GM12865 (cell line): ENCODE measurements around the gene PEX5L.

Experiments used
- DNase-seq: peaks from one replicate; pipeline ENCODE4 v3.0.0; 2010; ENCODE audit warnings: low read depth
- H3K4me3 ChIP-seq: 2 replicates; pipeline ENCODE4 v1.5.1; 2011; ENCODE audit warnings: mild to moderate bottlenecking, low read depth, low read length, control low read depth
- TF ChIP-seq, protein P1 (sequence below): IDR thresholded peaks from 2 replicates; pipeline ENCODE4 v1.5.1; 2011; ENCODE audit warnings: low read length, control low read depth, low read depth, inconsistent platforms; ENCODE audit not compliant: insufficient read depth; ENCODE audit errors: missing control alignments

PEX5L gene

GRCh38 chr3:180049391-180049790 is 12.7 kb upstream of the PEX5L start:
- TF ChIP-seq, protein P1, sequence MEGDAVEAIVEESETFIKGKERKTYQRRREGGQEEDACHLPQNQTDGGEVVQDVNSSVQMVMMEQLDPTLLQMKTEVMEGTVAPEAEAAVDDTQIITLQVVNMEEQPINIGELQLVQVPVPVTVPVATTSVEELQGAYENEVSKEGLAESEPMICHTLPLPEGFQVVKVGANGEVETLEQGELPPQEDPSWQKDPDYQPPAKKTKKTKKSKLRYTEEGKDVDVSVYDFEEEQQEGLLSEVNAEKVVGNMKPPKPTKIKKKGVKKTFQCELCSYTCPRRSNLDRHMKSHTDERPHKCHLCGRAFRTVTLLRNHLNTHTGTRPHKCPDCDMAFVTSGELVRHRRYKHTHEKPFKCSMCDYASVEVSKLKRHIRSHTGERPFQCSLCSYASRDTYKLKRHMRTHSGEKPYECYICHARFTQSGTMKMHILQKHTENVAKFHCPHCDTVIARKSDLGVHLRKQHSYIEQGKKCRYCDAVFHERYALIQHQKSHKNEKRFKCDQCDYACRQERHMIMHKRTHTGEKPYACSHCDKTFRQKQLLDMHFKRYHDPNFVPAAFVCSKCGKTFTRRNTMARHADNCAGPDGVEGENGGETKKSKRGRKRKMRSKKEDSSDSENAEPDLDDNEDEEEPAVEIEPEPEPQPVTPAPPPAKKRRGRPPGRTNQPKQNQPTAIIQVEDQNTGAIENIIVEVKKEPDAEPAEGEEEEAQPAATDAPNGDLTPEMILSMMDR: no peak
- H3K4me3 ChIP-seq: no peak overlapping the region
- DNase-seq: no peak

GRCh38 chr3:180048840-180049239 is 12.1 kb upstream of the PEX5L start:
- no peak for DNase-seq
- no peak overlapping the region for H3K4me3 ChIP-seq
- TF ChIP-seq, protein P1: no peak

- H3K4me3 ChIP-seq: no peak overlapping the region
- TF ChIP-seq, protein P1: no peak
- DNase-seq: peak; percentile 29
These were observed 11.4 kb upstream of the PEX5L start for GRCh38 chr3:180048103-180048502.

DNA sequence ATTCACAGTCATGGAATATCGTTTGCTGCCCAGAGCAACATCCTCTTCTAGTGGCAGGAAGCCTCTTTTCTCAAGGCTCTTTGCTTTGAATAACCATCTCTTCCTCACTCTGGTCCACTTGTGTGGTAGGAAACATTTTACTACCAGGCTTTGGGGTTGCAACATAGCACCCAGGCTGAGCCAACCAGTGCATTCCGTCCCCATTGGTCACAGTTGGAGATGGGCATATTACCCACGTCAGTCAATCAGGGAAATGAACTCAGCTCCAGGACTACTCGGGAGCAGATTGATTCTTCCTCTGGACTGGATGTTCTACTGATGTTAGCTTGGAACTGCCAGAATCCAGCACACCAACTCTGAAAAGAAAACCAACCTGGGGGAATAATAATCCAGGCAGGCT is 4.2 kb upstream of the PEX5L start:
- H3K4me3 ChIP-seq: no peak overlapping the region
- TF ChIP-seq, protein P1: no peak

DNA sequence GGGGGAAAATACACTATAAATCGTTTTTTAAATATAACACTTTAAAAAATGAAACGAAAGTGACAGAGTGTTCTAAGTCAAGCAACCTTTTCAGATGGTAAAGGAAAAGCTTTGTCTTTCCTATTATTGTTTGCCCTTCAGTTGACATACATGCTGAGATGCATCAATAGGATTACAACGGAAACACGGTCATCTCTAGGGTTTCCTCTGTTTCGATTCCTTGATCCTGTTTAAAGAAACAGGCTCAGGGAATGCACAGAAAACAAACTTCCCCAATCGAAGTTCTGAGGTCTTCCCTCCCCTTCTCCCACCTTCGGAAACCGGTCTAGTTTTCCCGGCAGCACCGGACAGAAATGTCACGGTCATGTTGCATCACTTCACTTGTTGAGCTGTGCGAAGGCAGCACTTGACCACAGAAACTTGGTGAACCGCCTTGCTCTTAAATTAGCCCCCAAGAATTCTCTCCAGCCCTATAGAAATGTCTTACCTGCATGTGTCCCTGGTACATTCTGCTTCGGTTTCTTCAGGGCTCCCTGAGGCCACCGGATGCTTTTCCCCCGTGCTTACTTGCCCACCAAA is 556 bp downstream of the PEX5L start:
- H3K4me3 ChIP-seq: peak overlapping the region; percentile 55
- peak; percentile 61 for DNase-seq
- TF ChIP-seq, protein P1: no peak

More for the DNA sequence above, 4.2 kb upstream of the PEX5L start:
- no peak for DNase-seq

- TF ChIP-seq, protein P1: no peak
- no peak for DNase-seq
- no peak overlapping the region for H3K4me3 ChIP-seq
These were observed 9.7 kb downstream of the PEX5L start for GRCh38 chr3:180026997-180027396.

GRCh38 chr3:180018543-180018942 is 18.2 kb downstream of the PEX5L start:
- peak; percentile 55 for DNase-seq
- TF ChIP-seq, protein P1: peak; percentile 3
- no peak overlapping the region for H3K4me3 ChIP-seq
